ENCODE measurements around the gene KRT33A.
"Not testable (repeated sequence)": the region's sequence is repeated elsewhere in the genome, so short reads cannot be mapped to it uniquely, and the experiment has no call there.

- TF ChIP-seq CTCF (IDR thresholded peaks at IDR 0.05; ENCODE audit: low read depth, low read length); POLR2A (IDR thresholded peaks at IDR 0.05; ENCODE audit: extremely low read depth, insufficient read length); MYC (IDR thresholded peaks at IDR 0.05; ENCODE audit: low read depth, low read length): not testable (repeated sequence)
These were observed 4.2 kb downstream of the KRT33A start for GRCh38 chr17:41346421-41346820.
